Heart left ventricle (tissue), 13 donors: ENCODE data around the gene SATB2.

Experiments used
- POLR2A ChIP-seq, 2 donors: fragments of 450-650 bp; IDR thresholded peaks; one replicate each; pipeline ENCODE4 v1.6.1; 2017; ENCODE audit warnings: antibody characterized with exemption in 2 of 2, mild to moderate bottlenecking in 2 of 2, moderate library complexity in 2 of 2
- TF ChIP-seq, protein P1 (sequence below), 12 donors: fragments of 200-600 bp; sonication (generic) in 4 of 12; IDR thresholded peaks; one replicate each; pipeline versions ENCODE4 v1.5.0 to v1.8.0; 2018 to 2022; ENCODE audit warnings: antibody characterized with exemption in 12 of 12, mild to moderate bottlenecking in 5 of 12
- donor health status: ischemic (EF 13 %, LVEDD 7.1; RV severe dilation, severe dysfunction).
- donor health status: DM: no; HTN: yes; CAD: no.
- donor health status: DM: no; HTN: no; CAD: no.
- donor health status: ischemic (EF 25% LVEDD 6.9; RV normal size, moderate dysfunction).
- donor health status: ischemic (EF 25% LVEDD 5.7; RV mildly dilated, moderate dysfunction).
- donor health status: ischemic (EF 35%, LVEDD 5.7; RV mildly dilated, moderate dysfunction).
- donor health status: nonischemic (EF 11% LVEDD 7.7; RV severe dilation, severe dysfunction).
- donor health status: DM: yes; HTN: yes; CAD: no.
- donor health status: PGD.
- donor health status: ischemic (EF 29% LVEDD 5.4; RV normal size, mild dysfunction).
- donor health status: nonischemic (EF 23%, LVEDD 6.1; RV moderate dilation, normal function).

DNA sequence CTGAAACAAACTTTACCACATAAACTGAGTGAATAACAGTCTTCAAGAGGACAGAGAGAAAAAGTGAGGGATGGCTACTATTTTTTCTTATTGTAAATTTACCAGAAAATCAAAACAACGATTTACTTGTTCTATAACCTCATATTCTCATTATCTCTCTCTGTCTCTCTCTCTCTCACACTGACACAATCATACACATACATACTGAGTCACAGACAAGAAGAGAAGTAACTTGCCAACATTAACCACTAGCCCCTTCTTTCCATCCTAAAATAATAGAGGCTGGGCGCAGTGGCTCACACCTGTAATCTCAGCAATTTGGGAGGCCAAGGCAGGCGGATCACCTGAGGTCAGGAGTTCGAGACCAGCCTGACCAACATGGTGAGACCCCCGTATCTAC, 18.2 kb downstream of the SATB2 start:
- TF ChIP-seq, protein P1, sequence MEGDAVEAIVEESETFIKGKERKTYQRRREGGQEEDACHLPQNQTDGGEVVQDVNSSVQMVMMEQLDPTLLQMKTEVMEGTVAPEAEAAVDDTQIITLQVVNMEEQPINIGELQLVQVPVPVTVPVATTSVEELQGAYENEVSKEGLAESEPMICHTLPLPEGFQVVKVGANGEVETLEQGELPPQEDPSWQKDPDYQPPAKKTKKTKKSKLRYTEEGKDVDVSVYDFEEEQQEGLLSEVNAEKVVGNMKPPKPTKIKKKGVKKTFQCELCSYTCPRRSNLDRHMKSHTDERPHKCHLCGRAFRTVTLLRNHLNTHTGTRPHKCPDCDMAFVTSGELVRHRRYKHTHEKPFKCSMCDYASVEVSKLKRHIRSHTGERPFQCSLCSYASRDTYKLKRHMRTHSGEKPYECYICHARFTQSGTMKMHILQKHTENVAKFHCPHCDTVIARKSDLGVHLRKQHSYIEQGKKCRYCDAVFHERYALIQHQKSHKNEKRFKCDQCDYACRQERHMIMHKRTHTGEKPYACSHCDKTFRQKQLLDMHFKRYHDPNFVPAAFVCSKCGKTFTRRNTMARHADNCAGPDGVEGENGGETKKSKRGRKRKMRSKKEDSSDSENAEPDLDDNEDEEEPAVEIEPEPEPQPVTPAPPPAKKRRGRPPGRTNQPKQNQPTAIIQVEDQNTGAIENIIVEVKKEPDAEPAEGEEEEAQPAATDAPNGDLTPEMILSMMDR (IDR thresholded peaks at IDR 0.05), result no peak
- no peak for TF ChIP-seq POLR2A (IDR thresholded peaks at IDR 0.05)
